PFSK-1 (cell line): ENCODE measurements around the gene TAF10.

Source experiments
- FOXP2 ChIP-seq: optimal IDR thresholded peaks from 2 replicates; pipeline ENCODE3; 2011; ENCODE audit warnings: borderline replicate concordance, control low read depth, inconsistent platforms; ENCODE audit not compliant: insufficient read depth; ENCODE audit errors: extremely low read length, extremely low read depth
- POLR2AphosphoS5 ChIP-seq: IDR thresholded peaks from 2 replicates; pipeline ENCODE4 v1.6.1; 2012; ENCODE audit warnings: low read depth, mild to moderate bottlenecking, control low read depth, low read length, moderate library complexity
- SIN3A ChIP-seq: IDR thresholded peaks from 2 replicates; pipeline ENCODE4 v1.6.1; 2012; ENCODE audit warnings: mild to moderate bottlenecking, low read length, moderate library complexity, borderline replicate concordance; ENCODE audit not compliant: insufficient read depth
- TAF1 ChIP-seq: IDR thresholded peaks from 2 replicates; pipeline ENCODE4 v1.6.1; 2012; ENCODE audit warnings: low read length, control low read depth, borderline replicate concordance; ENCODE audit not compliant: insufficient read depth
- TF ChIP-seq, protein P1 (sequence below), 2 experiments: IDR thresholded peaks; 2 replicates each; pipeline versions ENCODE4 v1.6.1 to v1.8.0; 2011 to 2012; ENCODE audit warnings: low read depth in 2 of 2, low read length in 2 of 2, control low read depth in 1 of 2, inconsistent platforms in 1 of 2, mild to moderate bottlenecking in 1 of 2, moderate library complexity in 1 of 2; ENCODE audit not compliant: insufficient read depth in 1 of 2

The TAF10 gene

DNA sequence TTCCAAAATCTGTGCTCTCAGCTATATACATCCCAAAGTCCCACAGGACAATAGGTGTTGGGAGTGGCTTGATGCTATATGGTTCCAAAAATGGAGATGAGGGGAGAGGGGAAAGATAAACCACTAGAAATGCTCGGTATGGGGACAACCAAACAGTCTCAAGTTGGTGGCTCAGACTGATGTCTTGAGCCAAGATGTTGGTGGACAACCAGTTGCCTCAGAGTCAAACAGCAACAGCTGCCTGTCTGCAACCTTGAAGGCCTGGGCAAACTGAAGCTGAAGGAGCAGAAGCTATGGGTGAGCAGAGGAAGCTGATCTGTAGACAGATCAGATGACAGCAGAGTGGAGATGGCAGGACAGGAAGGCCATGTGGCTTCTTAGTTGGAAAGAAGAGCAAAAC lies 12.6 kb downstream of the TAF10 start:
- TF ChIP-seq FOXP2 (no peak), TAF1 (no peak), POLR2AphosphoS5 (no peak), SIN3A (no peak)
- TF ChIP-seq, protein P1, sequence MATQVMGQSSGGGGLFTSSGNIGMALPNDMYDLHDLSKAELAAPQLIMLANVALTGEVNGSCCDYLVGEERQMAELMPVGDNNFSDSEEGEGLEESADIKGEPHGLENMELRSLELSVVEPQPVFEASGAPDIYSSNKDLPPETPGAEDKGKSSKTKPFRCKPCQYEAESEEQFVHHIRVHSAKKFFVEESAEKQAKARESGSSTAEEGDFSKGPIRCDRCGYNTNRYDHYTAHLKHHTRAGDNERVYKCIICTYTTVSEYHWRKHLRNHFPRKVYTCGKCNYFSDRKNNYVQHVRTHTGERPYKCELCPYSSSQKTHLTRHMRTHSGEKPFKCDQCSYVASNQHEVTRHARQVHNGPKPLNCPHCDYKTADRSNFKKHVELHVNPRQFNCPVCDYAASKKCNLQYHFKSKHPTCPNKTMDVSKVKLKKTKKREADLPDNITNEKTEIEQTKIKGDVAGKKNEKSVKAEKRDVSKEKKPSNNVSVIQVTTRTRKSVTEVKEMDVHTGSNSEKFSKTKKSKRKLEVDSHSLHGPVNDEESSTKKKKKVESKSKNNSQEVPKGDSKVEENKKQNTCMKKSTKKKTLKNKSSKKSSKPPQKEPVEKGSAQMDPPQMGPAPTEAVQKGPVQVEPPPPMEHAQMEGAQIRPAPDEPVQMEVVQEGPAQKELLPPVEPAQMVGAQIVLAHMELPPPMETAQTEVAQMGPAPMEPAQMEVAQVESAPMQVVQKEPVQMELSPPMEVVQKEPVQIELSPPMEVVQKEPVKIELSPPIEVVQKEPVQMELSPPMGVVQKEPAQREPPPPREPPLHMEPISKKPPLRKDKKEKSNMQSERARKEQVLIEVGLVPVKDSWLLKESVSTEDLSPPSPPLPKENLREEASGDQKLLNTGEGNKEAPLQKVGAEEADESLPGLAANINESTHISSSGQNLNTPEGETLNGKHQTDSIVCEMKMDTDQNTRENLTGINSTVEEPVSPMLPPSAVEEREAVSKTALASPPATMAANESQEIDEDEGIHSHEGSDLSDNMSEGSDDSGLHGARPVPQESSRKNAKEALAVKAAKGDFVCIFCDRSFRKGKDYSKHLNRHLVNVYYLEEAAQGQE (IDR thresholded peaks at IDR 0.05; ENCODE audit: insufficient read depth in 1 of 2, low read depth in 2 of 2, low read length in 2 of 2) = no peak

DNA sequence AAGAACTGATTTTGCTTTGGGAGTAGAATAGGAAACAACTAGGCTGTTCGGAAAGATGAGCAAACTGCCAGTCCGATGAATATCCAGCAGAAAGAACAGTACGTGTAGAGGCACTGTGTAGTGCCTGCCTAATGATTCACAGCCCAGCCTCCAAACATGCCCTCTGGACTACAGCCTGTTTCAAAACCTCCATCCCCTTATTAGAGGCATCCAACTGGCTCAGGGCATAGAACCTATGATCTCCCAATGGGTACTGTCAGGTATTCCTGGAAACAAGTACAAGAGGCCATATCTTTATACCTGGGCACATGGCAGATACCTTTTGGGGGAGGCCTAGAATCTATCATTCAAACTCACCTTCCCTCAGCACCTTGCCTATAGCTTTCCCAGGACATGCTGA lies 13.5 kb downstream of the TAF10 start:
- TF ChIP-seq, protein P1 (IDR thresholded peaks at IDR 0.05; ENCODE audit: insufficient read depth in 1 of 2, low read depth in 2 of 2, low read length in 2 of 2) = no peak
- no peak for TF ChIP-seq SIN3A
- no peak for TF ChIP-seq FOXP2
- no peak for TF ChIP-seq TAF1
- no peak for TF ChIP-seq POLR2AphosphoS5

DNA sequence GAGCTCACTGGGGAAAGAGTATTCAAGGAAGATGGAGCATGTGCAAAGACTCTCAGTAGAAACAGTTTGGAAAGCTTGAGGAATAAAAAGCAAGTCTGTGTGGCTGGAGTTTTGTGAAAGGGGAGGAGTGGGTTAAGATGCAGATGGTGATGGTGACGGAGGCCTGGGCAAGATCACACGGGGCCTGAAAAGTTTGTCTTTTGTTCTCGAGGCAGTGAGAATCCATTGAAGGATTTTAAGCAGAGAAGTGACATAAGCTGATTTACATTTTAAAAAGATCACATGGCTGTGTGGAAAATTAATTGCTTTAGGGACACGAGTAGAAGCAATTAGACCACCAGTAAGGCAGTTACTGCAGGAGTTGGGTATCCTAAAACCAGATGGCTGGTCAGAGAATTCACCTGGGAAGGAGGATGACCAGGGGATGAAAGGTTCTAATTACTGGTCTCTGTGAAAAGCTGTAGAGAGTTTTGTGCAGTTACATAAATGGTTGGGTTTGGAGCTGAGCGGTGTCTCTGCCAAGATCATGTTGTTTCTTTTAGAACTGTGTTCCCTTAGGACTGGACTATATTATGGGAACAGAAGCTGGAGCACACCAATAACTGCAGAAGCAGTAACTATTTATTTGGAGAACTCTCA lies 15.7 kb downstream of the TAF10 start:
- TF ChIP-seq SIN3A (no peak), TAF1 (no peak), FOXP2 (no peak), POLR2AphosphoS5 (no peak)
- TF ChIP-seq, protein P1 (IDR thresholded peaks at IDR 0.05; ENCODE audit: insufficient read depth in 1 of 2, low read depth in 2 of 2, low read length in 2 of 2) = no peak

DNA sequence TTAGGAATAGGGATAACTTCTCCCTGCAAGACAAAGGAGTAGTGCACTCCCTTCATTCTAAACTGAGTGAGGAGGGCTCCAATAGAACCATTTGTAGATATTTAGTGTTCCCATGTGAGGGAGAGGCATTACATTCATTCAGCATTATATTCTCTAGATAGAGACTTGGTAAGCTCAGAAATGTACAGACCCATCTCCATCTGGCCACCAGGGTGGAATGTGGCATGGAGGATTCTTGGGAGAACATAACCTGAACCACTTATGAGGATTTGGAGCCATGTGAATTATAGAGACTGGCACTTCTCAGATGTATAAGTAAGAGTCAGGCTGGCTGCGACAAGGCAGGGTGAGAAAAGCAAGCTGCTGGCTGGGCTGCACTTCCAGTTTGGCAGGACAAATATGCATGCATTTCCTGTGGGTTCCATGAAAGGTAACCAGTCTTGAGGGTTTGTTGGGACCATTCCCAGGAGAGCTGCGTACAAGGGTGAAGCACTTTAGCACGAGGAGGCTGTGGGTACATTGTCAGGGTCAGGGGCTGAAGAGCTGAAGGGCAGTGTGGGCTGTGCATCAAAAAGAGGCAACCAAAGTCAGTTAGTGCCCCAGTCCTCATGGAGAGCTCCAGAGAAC lies 17.8 kb downstream of the TAF10 start:
- TF ChIP-seq POLR2AphosphoS5 = no peak
- TF ChIP-seq TAF1 = no peak
- no peak for TF ChIP-seq FOXP2
- TF ChIP-seq, protein P1 (IDR thresholded peaks at IDR 0.05; ENCODE audit: insufficient read depth in 1 of 2, low read depth in 2 of 2, low read length in 2 of 2) = no peak
- TF ChIP-seq SIN3A = no peak

DNA sequence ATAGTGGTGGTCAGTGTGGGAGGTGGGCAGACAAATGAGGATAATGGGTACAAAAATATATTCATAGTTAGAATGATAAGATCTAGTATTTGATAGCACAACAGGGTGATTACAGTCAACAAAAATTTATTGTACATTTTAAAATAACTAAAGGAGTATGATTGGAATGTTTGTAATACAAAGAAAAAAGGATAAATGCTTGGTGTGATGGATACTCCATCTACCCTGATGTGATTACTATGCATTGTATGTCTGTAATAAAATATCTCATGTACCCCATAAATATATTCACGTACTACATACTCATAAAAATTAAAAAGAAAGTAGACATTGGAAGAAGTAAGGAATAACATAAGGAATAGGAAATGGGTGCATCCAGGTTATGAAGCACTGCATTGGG lies 24.0 kb downstream of the TAF10 start:
- TF ChIP-seq TAF1 (no peak), SIN3A (no peak), FOXP2 (no peak), POLR2AphosphoS5 (no peak)
- TF ChIP-seq, protein P1 (IDR thresholded peaks at IDR 0.05; ENCODE audit: insufficient read depth in 1 of 2, low read depth in 2 of 2, low read length in 2 of 2) = no peak
